IMR-90 (cell line): ENCODE measurements around the gene ILF2. TPM values are rescaled to one million over a fixed set of nuclear protein-coding genes. Genes with fewer than 3 reads are reported as not detected.

Source experiments
- ATAC-seq: fragments of 200-7000 bp; cut with Tn5 transposase; 2 replicates; pipeline ENCODE4 v1.9.1; 2020; ENCODE audit warnings: low read depth, mild to moderate bottlenecking, moderate library complexity
- BruUV-seq: library from RNA; stranded (reverse); fragments of 400-500 nt; replicated peaks from 2 replicates; lab custom pipeline; 2021; lab: Mats Ljungman, UMichigan
- CTCF ChIA-PET: fragments of 300-600 bp; formaldehyde crosslinking; extraction: SDS; loops from one replicate; lab custom pipeline; 2021; ENCODE audit warnings: antibody characterized with exemption; lab: Yijun Ruan, JAX
- POLR2A ChIA-PET: fragments of 300-600 bp; sonication (Branson Sonifier 250); formaldehyde crosslinking; loops from one replicate; lab custom pipeline; 2022; ENCODE audit warnings: antibody characterized with exemption; ENCODE audit not compliant: unreplicated experiment; lab: Charles Lee
- DNase-seq: peaks from one replicate; pipeline ENCODE4 v3.0.0; 2013
- H2AFZ ChIP-seq: replicated peaks from 2 replicates; pipeline ENCODE3; 2013; ENCODE audit warnings: low read length, mild to moderate bottlenecking; ENCODE audit not compliant: poor library complexity
- H2AK5ac ChIP-seq: 2 replicates; pipeline ENCODE4 v1.6.1; 2013; ENCODE audit warnings: low read depth, low read length, inconsistent platforms
- H2AK9ac ChIP-seq: replicated peaks from 2 replicates; pipeline ENCODE3; 2013; ENCODE audit warnings: mild to moderate bottlenecking, low read depth, low read length, moderate library complexity; ENCODE audit not compliant: poor library complexity
- H2BK120ac ChIP-seq: 2 replicates; pipeline ENCODE4 v1.6.1; 2013; ENCODE audit warnings: low read depth, low read length, inconsistent platforms
- H2BK15ac ChIP-seq: 3 replicates; pipeline ENCODE4 v1.6.1; 2013; ENCODE audit warnings: low read depth, low read length, inconsistent platforms
- H2BK20ac ChIP-seq: 2 replicates; pipeline ENCODE4 v1.6.1; 2013; ENCODE audit warnings: low read depth, mild to moderate bottlenecking, inconsistent platforms, low read length, moderate library complexity
- H2BK5ac ChIP-seq: 2 replicates; pipeline ENCODE4 v1.6.1; 2013; ENCODE audit warnings: mild to moderate bottlenecking, low read depth, low read length, inconsistent platforms; ENCODE audit not compliant: poor library complexity, severe bottlenecking
- H3K14ac ChIP-seq: replicated peaks from 2 replicates; pipeline ENCODE4 v1.6.1; 2013; ENCODE audit warnings: low read depth, low read length, inconsistent platforms
- H3K18ac ChIP-seq: 2 replicates; pipeline ENCODE4 v1.6.1; 2013; ENCODE audit warnings: low read depth, low read length, control low read depth
- H3K23ac ChIP-seq: 2 replicates; pipeline ENCODE4 v1.6.1; 2013; ENCODE audit warnings: low read depth, low read length, inconsistent platforms
- H3K27ac ChIP-seq: 2 replicates; pipeline ENCODE4 v1.5.1; 2013; ENCODE audit warnings: mild to moderate bottlenecking, control low read depth, low read length; ENCODE audit not compliant: insufficient read depth
- H3K27me3 ChIP-seq: 2 replicates; pipeline ENCODE4 v1.6.1; 2013; ENCODE audit warnings: low read length; ENCODE audit not compliant: control insufficient read depth, insufficient read depth
- H3K36me3 ChIP-seq: 2 replicates; pipeline ENCODE4 v1.6.1; 2013; ENCODE audit warnings: low read length, mixed read lengths; ENCODE audit not compliant: control insufficient read depth, insufficient read depth
- H3K4ac ChIP-seq: 2 replicates; pipeline ENCODE4 v1.6.1; 2013; ENCODE audit warnings: low read depth, low read length, inconsistent platforms
- H3K4me1 ChIP-seq: 2 replicates; pipeline ENCODE4 v1.6.1; 2013; ENCODE audit warnings: low read length, mixed read lengths; ENCODE audit not compliant: control insufficient read depth, insufficient read depth
- H3K4me2 ChIP-seq: 2 replicates; pipeline ENCODE4 v1.6.1; 2013; ENCODE audit warnings: low read depth, mild to moderate bottlenecking, control low read depth, low read length, moderate library complexity
- H3K4me3 ChIP-seq: 2 replicates; pipeline ENCODE4 v1.5.1; 2013; ENCODE audit warnings: low read depth, mild to moderate bottlenecking, control low read depth, low read length, moderate library complexity; ENCODE audit not compliant: insufficient read depth
- H3K56ac ChIP-seq: 2 replicates; pipeline ENCODE4 v1.6.1; 2013; ENCODE audit warnings: low read length, inconsistent platforms; ENCODE audit not compliant: insufficient read depth; ENCODE audit errors: extremely low read depth
- H3K79me1 ChIP-seq, 2 experiments: 2 replicates each; pipeline ENCODE4 v1.6.1; 2013; ENCODE audit warnings: low read length in 2 of 2, inconsistent platforms in 1 of 2, low read depth in 1 of 2
- H3K9ac ChIP-seq: 2 replicates; pipeline ENCODE4 v1.6.1; 2013; ENCODE audit warnings: low read depth, low read length, control low read depth
- H3K9me1 ChIP-seq: 2 replicates; pipeline ENCODE4 v1.6.1; 2013; ENCODE audit warnings: low read length, inconsistent platforms; ENCODE audit not compliant: insufficient read depth
- H3K9me3 ChIP-seq: 2 replicates; pipeline ENCODE4 v1.6.1; 2013; ENCODE audit warnings: low read length; ENCODE audit not compliant: control insufficient read depth, insufficient read depth
- H4K20me1 ChIP-seq: 2 replicates; pipeline ENCODE4 v1.6.1; 2013; ENCODE audit warnings: low read length, inconsistent platforms; ENCODE audit not compliant: insufficient read depth
- H4K5ac ChIP-seq: 2 replicates; pipeline ENCODE4 v1.6.1; 2013; ENCODE audit warnings: mild to moderate bottlenecking, low read depth, low read length, control low read depth
- H4K8ac ChIP-seq, 2 experiments: 2 replicates each; pipeline ENCODE4 v1.6.1; 2013; ENCODE audit warnings: low read depth in 2 of 2, low read length in 2 of 2, control low read depth in 1 of 2, inconsistent platforms in 1 of 2
- H4K91ac ChIP-seq: 2 replicates; pipeline ENCODE4 v1.6.1; 2013; ENCODE audit warnings: low read depth, low read length, inconsistent platforms; ENCODE audit not compliant: insufficient read depth
- BHLHE40 ChIP-seq: fragments of 150-350 bp; IDR thresholded peaks from 2 replicates; pipeline ENCODE4 v1.6.1; 2016; ENCODE audit warnings: mild to moderate bottlenecking, low read depth, low read length
- CEBPB ChIP-seq: IDR thresholded peaks from 2 replicates; pipeline ENCODE4 v1.6.1; 2012; ENCODE audit warnings: low read depth, low read length, improper control_type of control experiment
- CHD1 ChIP-seq: IDR thresholded peaks from 2 replicates; pipeline ENCODE4 v1.6.1; 2012; ENCODE audit warnings: low read depth, low read length, improper control_type of control experiment
- CTCF ChIP-seq: conservative IDR thresholded peaks from 2 replicates; pipeline ENCODE4 v1.5.1; 2012; ENCODE audit warnings: mild to moderate bottlenecking, low read depth, low read length, improper control_type of control experiment
- MAFK ChIP-seq: IDR thresholded peaks from 2 replicates; pipeline ENCODE4 v1.6.1; 2012; ENCODE audit warnings: low read depth, low read length, improper control_type of control experiment
- NFE2L2 ChIP-seq: fragments of 150-350 bp; IDR thresholded peaks from 2 replicates; pipeline ENCODE4 v1.6.1; 2016; ENCODE audit warnings: low read depth, mild to moderate bottlenecking, low read length
- POLR2A ChIP-seq: IDR thresholded peaks from 2 replicates; pipeline ENCODE4 v1.6.1; 2012; ENCODE audit warnings: mild to moderate bottlenecking, low read depth, low read length
- RAD21 ChIP-seq: IDR thresholded peaks from 2 replicates; pipeline ENCODE4 v1.6.1; 2012; ENCODE audit warnings: low read length, improper control_type of control experiment
- RCOR1 ChIP-seq: IDR thresholded peaks from 2 replicates; pipeline ENCODE4 v1.6.1; 2012; ENCODE audit warnings: mild to moderate bottlenecking, low read length, improper control_type of control experiment; ENCODE audit not compliant: insufficient replicate concordance
- RFX5 ChIP-seq: IDR thresholded peaks from 2 replicates; pipeline ENCODE4 v1.8.0; 2012; ENCODE audit warnings: low read depth, mild to moderate bottlenecking, low read length, moderate library complexity
- SMC3 ChIP-seq: fragments of 150-350 bp; IDR thresholded peaks from 2 replicates; pipeline ENCODE4 v1.6.1; 2016; ENCODE audit warnings: low read depth, mild to moderate bottlenecking, antibody characterized with exemption, low read length, moderate library complexity
- WGBS, 2 experiments: methylation state at CpG; one replicate each; pipeline versions ENCODE4 v1.1.5 to v1.1.7; 2013; ENCODE audit warnings: missing lambda C conversion rate in 2 of 2; ENCODE audit not compliant: insufficient read length in 1 of 2; ENCODE audit errors: extremely low coverage in 2 of 2; 5-methylcytosine and 5-hydroxymethylcytosine counted together
- dilution Hi-C: fragments of 300-500 bp; cut with HindIII; formaldehyde crosslinking; loops from one replicate; pipeline ENCODE4 v1.14.3; 2018; ENCODE audit warnings: low sequenced_read_pairs; ENCODE audit not compliant: unreplicated experiment
- in situ Hi-C: fragments of 300-500 bp; cut with MboI; formaldehyde crosslinking; loops from 3 replicates; pipeline ENCODE4 v1.14.3; 2019; ENCODE audit warnings: low sequenced_read_pairs, inconsistent platforms, mixed read lengths
- intact Hi-C: fragments of 100-400 bp; cut with micrococcal nuclease; formaldehyde crosslinking; loops from 2 replicates; pipeline ENCODE4 v1.10.0; 2022
- polyA plus RNA-seq, 3 experiments: library from polyadenylated mRNA; depleted of rRNA; stranded (reverse); fragments of >200 nt; gene quantifications; 2 replicates each; pipeline ENCODE4 v1.2.3, GENCODE V29; 2012; ENCODE audit warnings: low replicate concordance in 1 of 3
- total RNA-seq: library from RNA; depleted of rRNA; stranded (reverse); fragments of >200 nt; gene quantifications from 2 replicates; pipeline ENCODE4 v1.2.3, GENCODE V29; 2012

ILF2 gene
- total and polyA plus RNA-seq, 2 of the 4 experiments (the other 2 are of a cell fraction), result 273 to 504 TPM

GRCh38 chr1:153643100-153643499, 27.7 kb downstream of the ILF2 start:
- Histone ChIP-seq H4K20me1 (peaks cover 16% of the 10 kb centered on the region), H3K27ac (no peak overlapping the region), H2AK5ac (no peak overlapping the region), H2BK5ac (no peak overlapping the region), H2BK15ac (no peak overlapping the region), H3K23ac (no peak overlapping the region), H2AK9ac (no peak overlapping the region), H3K79me1 (peaks cover 27 to 67% of the 10 kb centered on the region in 2 experiments), H3K36me3 (peaks cover 57% of the 10 kb centered on the region), H3K9ac (no peak overlapping the region), H3K56ac (no peak overlapping the region), H3K9me3 (no peaks in the 10 kb centered on the region), H3K4me1 (no peaks in the 10 kb centered on the region), H2AFZ (no peak overlapping the region), H3K14ac (no peak overlapping the region), H3K4me2 (no peak overlapping the region), H4K91ac (no peak overlapping the region), H4K8ac (no peak overlapping the region), H3K9me1 (peaks cover 5% of the 10 kb centered on the region), H3K4me3 (no peak overlapping the region), H2BK120ac (no peak overlapping the region), H3K27me3 (no peaks in the 10 kb centered on the region), H2BK20ac (no peak overlapping the region), H3K18ac (no peak overlapping the region), H3K4ac (no peak overlapping the region), H4K5ac (no peak overlapping the region)
- no peak for ATAC-seq
- intact Hi-C loops (no loop called here), dilution Hi-C loops (no loop called here), in situ Hi-C loops (loop anchor here (10.0 kb wide), 1 partner anchor 128 kb away; no protein-coding TSS in a partner anchor)
- ChIA-PET CTCF (interaction anchor here (1.5 kb wide), 1 partner anchor 16 kb away, joined by 7 read pairs; the partner anchor contains the start of gene S100A13), POLR2A (interaction anchor here (3.3 kb wide), 1 partner anchor 9 kb away, joined by 14 read pairs; the partner anchor contains the start of gene CHTOP)
- TF ChIP-seq CHD1, result no peak
- no peak for TF ChIP-seq CEBPB
- no peak for TF ChIP-seq RCOR1
- TF ChIP-seq RFX5, result no peak
- no peak for TF ChIP-seq SMC3
- TF ChIP-seq MAFK, result no peak
- TF ChIP-seq NFE2L2, result no peak
- no peak for TF ChIP-seq RAD21
- no peak for TF ChIP-seq CTCF
- no peak for TF ChIP-seq POLR2A
- no peak for TF ChIP-seq BHLHE40
- no TSS peak for BruUV-seq
- DNase-seq, result no peak
- no CpG with 5 or more reads among the region's 11 CpGs for WGBS, 2 experiments
